ENCODE data around the gene ECD. TPM values are rescaled to one million over a fixed set of nuclear protein-coding genes. Genes with fewer than 3 reads are reported as not detected.

Gene ECD
- total RNA-seq, 4 donors from 2014 or later: 17.4 to 25.3 (median 24.0) TPM

- intact Hi-C loops (cut with DNase I): no loop called here
- Histone ChIP-seq H3K9me3 (no peaks in the 10 kb centered on the region), H3K4me1 (peaks cover 0 to 18% (median 0%) of the 10 kb centered on the region in 3 donors), H3K36me3 (peaks cover 0 to 100% (median 29%) of the 10 kb centered on the region in 3 donors), H3K27me3 (no peaks in the 10 kb centered on the region), H3K27ac (no peak overlapping the region), H3K4me3 (no peak overlapping the region)
- TF ChIP-seq CTCF (IDR thresholded peaks at IDR 0.05) (no peak), POLR2A (IDR thresholded peaks at IDR 0.05) (no peak)
- no peak for DNase-seq
- WGBS, 2 donors: 89 to 94% methylated on average over 3 of the region's 3 CpGs
Measured at GRCh38 chr10:73134727-73135126, 33.1 kb downstream of the ECD start.

- WGBS, 2 donors: 89 to 100% methylated on average over 2 of the region's 2 CpGs
- no peak overlapping the region for H3K27ac ChIP-seq
- H3K9me3 ChIP-seq: no peaks in the 10 kb centered on the region
- DNase-seq: no peak
- H3K4me1 ChIP-seq: peaks cover 0 to 18% (median 0%) of the 10 kb centered on the region in 3 donors
- intact Hi-C loops (cut with DNase I): no loop called here
- H3K36me3 ChIP-seq: peaks cover 0 to 100% (median 9%) of the 10 kb centered on the region in 3 donors
- no peak overlapping the region for H3K4me3 ChIP-seq
- H3K27me3 ChIP-seq: no peaks in the 10 kb centered on the region
- TF ChIP-seq CTCF (IDR thresholded peaks at IDR 0.05): no peak
- TF ChIP-seq POLR2A (IDR thresholded peaks at IDR 0.05): no peak
Measured at GRCh38 chr10:73131913-73132686, 35.7 kb downstream of the ECD start.

- intact Hi-C loops (cut with DNase I): no loop called here
- 20 to 25% methylated on average over 2 of the region's 2 CpGs for WGBS, 2 donors
- no peak overlapping the region for H3K27ac ChIP-seq
Measured at GRCh38 chr10:73131301-73131700, 36.5 kb downstream of the ECD start.

GRCh38 chr10:73126343-73126742 is 41.5 kb downstream of the ECD start:
- 100% methylated on average over 2 of the region's 2 CpGs for WGBS, 2 donors
- DNase-seq: no peak
- H3K9me3 ChIP-seq: no peaks in the 10 kb centered on the region
- TF ChIP-seq CTCF (IDR thresholded peaks at IDR 0.05) (no peak), POLR2A (IDR thresholded peaks at IDR 0.05) (no peak)
- no peak overlapping the region for H3K27ac ChIP-seq
- intact Hi-C loops (cut with DNase I): no loop called here
- peaks cover 0 to 91% (median 6%) of the 10 kb centered on the region in 3 donors for H3K36me3 ChIP-seq
- H3K4me3 ChIP-seq: no peak overlapping the region
- peaks cover 0 to 6% (median 0%) of the 10 kb centered on the region in 3 donors for H3K4me1 ChIP-seq
- no peaks in the 10 kb centered on the region for H3K27me3 ChIP-seq

More at GRCh38 chr10:73131301-73131700, 36.5 kb downstream of the ECD start:
- no peak for TF ChIP-seq CTCF (IDR thresholded peaks at IDR 0.05)
- TF ChIP-seq POLR2A (IDR thresholded peaks at IDR 0.05): no peak
- H3K27me3 ChIP-seq: no peaks in the 10 kb centered on the region
- no peak overlapping the region for H3K4me3 ChIP-seq
- no peaks in the 10 kb centered on the region for H3K9me3 ChIP-seq
- no peak for DNase-seq
- H3K4me1 ChIP-seq: peaks cover 0 to 18% (median 0%) of the 10 kb centered on the region in 3 donors
- peaks cover 0 to 100% (median 15%) of the 10 kb centered on the region in 3 donors for H3K36me3 ChIP-seq

- TF ChIP-seq CTCF (IDR thresholded peaks at IDR 0.05) (no peak), POLR2A (IDR thresholded peaks at IDR 0.05) (no peak)
- WGBS, 2 donors: 92 to 94% methylated on average over 4 of the region's 4 CpGs
- H3K36me3 ChIP-seq: peaks cover 0 to 51% (median 0%) of the 10 kb centered on the region in 3 donors
Measured at GRCh38 chr10:73119952-73120351, 47.9 kb downstream of the ECD start.

More at GRCh38 chr10:73119952-73120351, 47.9 kb downstream of the ECD start:
- no peaks in the 10 kb centered on the region for H3K27me3 ChIP-seq
- peaks cover 0 to 14% (median 10%) of the 10 kb centered on the region in 3 donors for H3K4me1 ChIP-seq
- no peak for DNase-seq
- H3K9me3 ChIP-seq: no peaks in the 10 kb centered on the region
- no peak overlapping the region for H3K4me3 ChIP-seq
- intact Hi-C loops (cut with DNase I): loop anchor here (10.0 kb wide), 1 partner anchor 45 kb away; the partner anchor contains the start of genes ECD and FAM149B1
- no peak overlapping the region for H3K27ac ChIP-seq
